ENCODE data around the gene IRS1.

IRS1 gene

GRCh38 chr2:226818930-226819329 lies 19.3 kb upstream of the IRS1 start:
- TF ChIP-seq CTCF (IDR thresholded peaks at IDR 0.05; ENCODE audit: insufficient read depth, low read depth, low read length, missing control alignments), result no peak
- no peak for DNase-seq (ENCODE audit: low read depth)
- no peak overlapping the region for H3K4me3 ChIP-seq (ENCODE audit: low read length)

GRCh38 chr2:226813148-226813701 lies 13.6 kb upstream of the IRS1 start:
- no peak overlapping the region for H3K4me3 ChIP-seq (ENCODE audit: low read length)
- DNase-seq (ENCODE audit: low read depth), result peak; percentile 55
- peak; percentile 78 for TF ChIP-seq CTCF (IDR thresholded peaks at IDR 0.05; ENCODE audit: insufficient read depth, low read depth, low read length, missing control alignments)

DNA sequence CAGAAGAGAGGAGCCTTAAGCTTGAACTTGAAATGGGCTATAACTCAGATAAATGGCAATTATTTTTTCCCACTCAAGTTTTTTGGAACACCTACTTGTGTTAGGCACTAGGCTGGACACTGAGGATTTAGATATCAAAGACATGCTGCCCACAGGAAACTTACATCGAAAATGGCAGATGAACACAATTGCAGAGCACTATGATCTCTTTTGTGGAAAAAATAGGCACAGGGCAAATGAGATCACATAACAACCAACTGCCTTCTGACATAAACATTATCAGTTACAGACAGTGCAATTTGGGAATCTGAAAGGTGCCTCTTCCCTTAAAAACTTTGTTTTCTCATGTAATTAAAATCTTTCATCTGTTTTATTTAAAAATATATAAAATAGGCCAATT lies 3.8 kb upstream of the IRS1 start:
- no peak overlapping the region for H3K4me3 ChIP-seq (ENCODE audit: low read length)
- DNase-seq (ENCODE audit: low read depth), result no peak
- no peak for TF ChIP-seq CTCF (IDR thresholded peaks at IDR 0.05; ENCODE audit: insufficient read depth, low read depth, low read length, missing control alignments)

DNA sequence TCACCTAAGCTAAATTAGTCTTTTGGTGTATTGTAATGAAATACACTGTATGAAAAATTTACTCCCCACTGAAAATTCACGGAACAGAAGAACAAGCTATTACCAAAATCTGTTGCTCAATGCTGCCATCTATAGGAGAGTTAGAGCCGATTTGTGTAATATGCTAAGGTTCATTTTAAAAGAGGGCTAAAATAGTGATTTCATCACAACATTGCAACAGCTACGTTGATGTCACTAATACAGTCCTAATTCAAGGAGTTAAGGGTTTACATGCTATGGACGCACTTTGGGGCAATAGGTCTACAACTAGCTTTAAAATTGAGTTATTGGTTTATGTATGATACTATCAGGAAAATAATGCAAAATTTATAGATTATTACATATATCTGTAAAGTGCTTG lies 3.0 kb upstream of the IRS1 start:
- DNase-seq (ENCODE audit: low read depth), result peak; percentile 87
- TF ChIP-seq CTCF (IDR thresholded peaks at IDR 0.05; ENCODE audit: insufficient read depth, low read depth, low read length, missing control alignments), result peak; percentile 71
- no peak overlapping the region for H3K4me3 ChIP-seq (ENCODE audit: low read length)

DNA sequence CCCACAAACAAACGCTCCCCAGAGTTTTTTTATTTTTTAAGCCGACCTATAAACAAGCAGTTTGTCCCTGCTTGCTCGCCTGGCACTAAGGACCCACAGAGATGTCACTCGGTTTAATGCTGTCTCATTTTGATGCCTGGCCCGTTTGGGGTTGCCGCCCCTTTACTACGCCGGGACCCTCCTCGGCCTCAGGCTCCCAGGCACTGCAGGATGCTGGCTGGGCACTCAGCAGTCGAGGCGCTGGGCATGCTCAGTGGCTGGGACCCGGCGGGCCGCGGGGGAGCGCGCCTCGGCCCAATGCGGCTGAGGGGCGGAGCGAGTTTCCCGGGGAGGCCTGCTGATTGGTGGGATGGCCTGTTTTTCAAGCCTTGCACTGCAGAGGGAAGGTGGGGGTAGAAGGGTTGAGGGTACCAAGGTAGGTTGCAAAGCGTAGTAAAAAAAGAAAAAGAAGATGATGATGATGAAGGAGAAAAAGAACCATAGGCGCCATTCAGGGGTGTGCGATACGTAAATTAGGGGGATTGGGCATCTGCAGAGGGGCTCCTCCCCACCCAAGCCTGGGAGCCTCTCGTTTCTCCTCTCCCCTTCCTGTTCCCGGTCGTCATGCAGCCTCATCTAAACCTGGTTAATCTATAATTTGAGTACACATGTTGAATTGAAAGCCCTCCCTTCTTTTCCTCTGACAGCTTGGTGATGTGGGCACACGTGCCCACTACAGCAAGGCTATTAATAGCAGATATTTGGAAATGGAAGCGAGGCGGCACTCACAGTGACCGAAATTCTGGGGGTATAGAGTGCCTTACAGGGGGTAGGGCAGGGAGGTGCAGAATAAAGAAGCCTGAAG lies 1.5 kb upstream of the IRS1 start:
- H3K4me3 ChIP-seq (ENCODE audit: low read length), result peak overlapping the region; percentile 50
- no peak for TF ChIP-seq CTCF (IDR thresholded peaks at IDR 0.05; ENCODE audit: insufficient read depth, low read depth, low read length, missing control alignments)
- peak; percentile 80 for DNase-seq (ENCODE audit: low read depth)

- TF ChIP-seq CTCF (IDR thresholded peaks at IDR 0.05; ENCODE audit: insufficient read depth, low read depth, low read length, missing control alignments), result no peak
- peak overlapping the region; percentile 50 for H3K4me3 ChIP-seq (ENCODE audit: low read length)
- peak; percentile 33 for DNase-seq (ENCODE audit: low read depth)
These were observed 638 bp upstream of the IRS1 start for GRCh38 chr2:226799976-226800940.
